Urinary bladder (tissue), 4 donors: Measurements from ENCODE around the gene MUL1. TPM values are rescaled to one million over a fixed set of nuclear protein-coding genes. Genes with fewer than 3 reads are reported as not detected.

Experiments
- DNase-seq: peaks from one replicate; pipeline ENCODE4 v3.0.0-alpha.2; 2015; ENCODE audit errors: extremely low spot score
- H3K27ac ChIP-seq: one replicate; pipeline ENCODE4 v1.5.1; 2013; ENCODE audit warnings: low read depth, mild to moderate bottlenecking, moderate library complexity
- H3K36me3 ChIP-seq: one replicate; pipeline ENCODE4 v1.6.1; 2013; ENCODE audit warnings: mild to moderate bottlenecking, moderate library complexity; ENCODE audit not compliant: insufficient read depth
- H3K4me1 ChIP-seq: one replicate; pipeline ENCODE4 v1.6.1; 2013; ENCODE audit warnings: mild to moderate bottlenecking, moderate library complexity; ENCODE audit not compliant: insufficient read depth
- H3K4me3 ChIP-seq: one replicate; pipeline ENCODE4 v1.5.1; 2013; ENCODE audit warnings: low read depth, low read length
- WGBS: extraction: QIAGEN DNeasy Blood & Tissue Kit; methylation state at CpG from one replicate; pipeline ENCODE4 v1.1.7; 2013; 5-methylcytosine and 5-hydroxymethylcytosine counted together
- polyA plus RNA-seq: library from polyadenylated mRNA; stranded (reverse); fragments of 200-250 nt; gene quantifications from one replicate; pipeline ENCODE4 v1.2.3, GENCODE V29; 2013
- total RNA-seq: library from RNA; depleted of rRNA; stranded (reverse); fragments of >200 nt; gene quantifications from one replicate; pipeline ENCODE4 v1.2.3, GENCODE V29; 2014
- donor health status: healthy with polysubstance abuse.
- donor health status: healthy.

Gene MUL1
- total and polyA plus RNA-seq, 2 donors: 13.9 to 36.5 TPM

DNA sequence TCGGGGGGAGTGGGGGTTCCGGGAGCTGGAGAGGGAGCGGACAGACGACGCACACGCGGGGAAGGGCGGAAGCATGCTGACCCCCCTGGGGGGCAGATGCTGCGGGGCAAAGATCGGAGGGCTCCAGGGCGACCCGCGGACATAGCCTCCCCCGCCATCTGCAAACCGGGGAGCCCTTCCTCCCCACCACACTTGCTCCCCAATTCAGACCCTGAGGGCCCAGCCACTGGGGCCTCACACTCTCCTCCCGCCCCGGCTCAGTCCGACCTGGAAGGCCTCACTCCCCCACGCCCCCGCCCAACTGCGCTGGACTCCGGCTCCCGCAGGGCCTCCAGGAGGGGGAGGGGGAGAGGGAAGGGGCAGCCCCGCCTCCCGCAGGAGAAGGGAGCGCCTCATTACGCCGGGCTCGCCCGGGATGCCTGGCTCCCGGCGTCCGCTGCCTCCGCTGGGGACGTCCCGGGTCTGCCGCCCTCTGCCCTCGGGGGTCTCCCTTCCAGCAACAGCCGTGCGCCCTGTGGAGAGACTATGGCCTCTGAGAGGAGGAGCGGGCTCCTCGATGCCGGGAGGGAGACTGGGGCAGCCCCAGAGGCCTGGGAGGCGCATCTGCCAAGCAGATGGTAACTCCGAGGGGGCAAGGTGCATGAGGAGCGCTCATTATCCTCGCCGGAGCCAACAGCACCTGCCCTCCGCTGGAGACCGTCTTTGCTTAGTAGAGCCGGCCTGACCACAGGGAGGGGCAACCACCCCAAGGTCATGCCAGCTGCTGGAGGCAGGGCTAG, 21.3 kb downstream of the MUL1 start:
- WGBS: 2% methylated on average over 51 of the region's 51 CpGs
- H3K4me3 ChIP-seq: peak overlapping the region; percentile 73
- no peaks in the 10 kb centered on the region for H3K36me3 ChIP-seq
- DNase-seq: no peak
- H3K4me1 ChIP-seq: peaks cover 2% of the 10 kb centered on the region
- H3K27ac ChIP-seq: no peak overlapping the region

DNA sequence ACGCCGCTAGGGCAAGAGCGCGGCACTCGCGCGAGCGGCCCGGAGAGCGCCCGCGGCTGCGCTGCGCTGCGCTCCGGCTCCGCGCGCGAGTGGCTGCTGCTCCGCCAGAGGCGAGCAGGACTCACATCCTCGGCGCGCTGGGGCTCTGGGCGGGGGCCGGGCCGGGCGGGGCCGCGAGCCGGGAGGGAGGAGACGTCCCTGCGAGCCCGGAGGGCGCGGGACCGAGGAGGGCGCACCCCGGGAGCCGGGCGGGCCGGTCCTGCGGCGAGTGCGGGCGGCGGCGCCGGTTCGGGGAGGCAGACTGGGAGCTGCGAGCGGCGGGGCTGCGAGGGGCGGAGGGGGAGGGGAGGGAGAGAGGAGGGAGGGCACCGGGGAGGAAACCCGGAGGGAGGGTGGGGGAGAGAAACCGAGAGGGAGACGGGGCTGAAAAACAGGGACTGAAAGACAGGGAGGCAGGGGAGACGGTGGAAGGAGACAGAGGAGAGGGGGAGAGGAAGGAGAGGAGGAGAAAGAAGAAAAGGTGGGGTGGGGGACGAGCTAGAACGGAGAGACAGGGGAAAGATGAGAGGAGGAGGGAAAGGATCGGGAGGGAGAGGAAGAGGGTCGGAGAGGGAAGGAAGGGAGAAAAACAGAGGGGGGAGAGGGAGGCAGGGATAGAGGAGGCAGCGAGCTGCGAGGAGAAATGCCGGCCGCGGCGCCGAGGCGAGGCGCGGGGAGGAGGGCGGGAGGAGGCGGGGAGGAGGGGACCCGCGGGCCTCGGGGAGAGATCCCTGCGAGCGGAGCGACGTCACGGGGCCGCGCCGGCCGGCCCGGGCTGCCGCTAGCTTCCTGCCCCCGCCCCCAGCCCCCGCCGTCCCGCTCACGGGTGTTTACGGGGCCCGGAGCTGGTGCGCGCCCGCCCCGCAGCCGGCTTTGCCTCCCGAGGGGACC, 22.2 kb downstream of the MUL1 start, which contains the start of gene CAMK2N1:
CAMK2N1 (minus strand) TSS at position 684 of the 930 bp plus-strand sequence. CDS start 831 bp downstream, outside the sequence.
- Histone ChIP-seq H3K36me3 (no peaks in the 10 kb centered on the region), H3K4me3 (peak within 1 kb of the TSS; percentile 73), H3K4me1 (peaks cover 2% of the 10 kb centered on the region), H3K27ac (peak within 1 kb of the TSS; percentile 82)
- DNase-seq: no peak
- WGBS: 1% methylated on average over 101 of the region's 104 CpGs

DNA sequence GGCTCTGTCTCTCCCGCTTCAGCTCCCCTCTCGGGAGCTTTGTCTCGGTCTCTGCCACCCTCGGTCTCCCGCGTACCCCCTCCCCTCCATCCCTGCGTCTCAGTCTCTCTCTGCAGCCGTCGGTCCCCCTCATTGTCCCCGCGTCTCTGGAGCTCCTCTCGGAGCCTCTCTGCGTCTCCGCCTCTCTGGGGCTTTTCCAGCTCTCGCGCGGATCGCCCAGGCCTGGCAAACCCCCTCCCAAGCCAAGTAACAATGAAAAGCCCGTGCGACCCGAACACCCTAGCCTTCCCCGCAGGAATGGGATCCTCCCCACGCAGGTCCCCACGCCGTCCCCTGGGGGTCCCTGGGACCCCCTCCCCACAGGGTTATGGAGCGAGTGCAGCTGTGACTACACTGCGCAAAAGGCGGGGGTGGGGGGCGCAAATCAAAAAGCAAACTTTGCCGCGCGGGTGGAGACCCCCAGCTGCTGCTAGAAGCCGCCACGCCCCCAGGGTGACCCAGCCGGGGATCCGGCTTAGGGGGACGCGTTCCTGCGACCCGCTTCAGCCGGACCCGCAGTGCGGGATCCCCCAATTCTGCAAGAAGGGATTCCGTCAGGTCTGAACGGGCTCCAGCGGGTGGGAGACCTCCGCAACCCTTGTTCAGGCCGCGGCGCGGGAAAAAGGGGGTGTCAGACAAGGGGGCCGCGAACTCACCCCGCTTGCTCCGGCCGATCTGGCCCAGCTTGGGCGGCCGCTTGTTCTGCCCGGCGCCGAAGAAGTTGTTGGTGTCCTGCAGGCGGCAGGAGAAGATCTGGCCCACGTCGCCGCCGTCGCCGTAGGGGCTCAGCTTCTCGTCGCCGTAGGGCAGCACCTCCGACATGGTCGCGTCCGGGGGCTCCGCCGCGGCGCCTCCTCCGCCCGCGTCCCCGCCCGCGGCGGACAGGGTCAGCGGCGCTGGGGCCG, 23.2 kb downstream of the MUL1 start:
- Histone ChIP-seq H3K4me1 (peaks cover 2% of the 10 kb centered on the region), H3K4me3 (peak overlapping the region; percentile 73), H3K27ac (no peak overlapping the region), H3K36me3 (no peaks in the 10 kb centered on the region)
- 1% methylated on average over 89 of the region's 89 CpGs for WGBS
- DNase-seq: no peak

DNA sequence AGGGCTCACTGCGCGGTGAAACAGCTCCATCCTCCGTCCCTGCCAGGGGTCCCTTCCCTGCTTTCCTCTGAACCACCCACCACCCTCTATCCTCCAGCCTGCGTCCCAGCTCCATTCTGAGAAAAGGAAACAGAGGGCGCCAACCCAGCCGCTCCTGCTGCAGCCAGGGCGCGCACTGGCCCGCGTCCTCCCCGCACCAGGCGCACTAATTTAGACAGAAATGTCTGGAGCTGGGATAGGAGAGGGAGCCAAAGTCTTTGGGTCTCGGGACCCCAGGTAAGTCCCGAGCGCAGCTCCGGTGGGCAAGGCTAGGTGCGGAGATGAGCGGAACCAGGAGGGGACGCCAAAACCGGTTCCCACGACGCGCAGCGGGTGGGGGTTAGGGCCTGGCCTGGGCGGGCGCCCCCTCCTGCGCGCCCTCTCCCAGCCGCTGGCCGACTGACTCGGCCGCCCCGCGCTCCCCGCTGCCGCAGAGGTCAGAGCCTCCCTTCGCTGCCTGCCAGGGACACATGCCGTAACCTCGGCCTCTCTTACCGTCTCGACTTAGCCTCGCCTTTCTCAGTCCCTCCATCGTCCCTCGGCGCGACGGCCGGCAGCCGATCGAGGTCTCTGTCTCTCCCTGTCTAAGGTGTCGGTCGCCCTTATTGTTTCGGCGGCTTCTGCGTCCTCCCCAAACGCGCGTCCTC, 24.0 kb downstream of the MUL1 start:
- Histone ChIP-seq H3K4me1 (peaks cover 2% of the 10 kb centered on the region), H3K36me3 (no peaks in the 10 kb centered on the region), H3K27ac (no peak overlapping the region), H3K4me3 (peak overlapping the region; percentile 73)
- no peak for DNase-seq
- WGBS: 3% methylated on average over 58 of the region's 58 CpGs

DNA sequence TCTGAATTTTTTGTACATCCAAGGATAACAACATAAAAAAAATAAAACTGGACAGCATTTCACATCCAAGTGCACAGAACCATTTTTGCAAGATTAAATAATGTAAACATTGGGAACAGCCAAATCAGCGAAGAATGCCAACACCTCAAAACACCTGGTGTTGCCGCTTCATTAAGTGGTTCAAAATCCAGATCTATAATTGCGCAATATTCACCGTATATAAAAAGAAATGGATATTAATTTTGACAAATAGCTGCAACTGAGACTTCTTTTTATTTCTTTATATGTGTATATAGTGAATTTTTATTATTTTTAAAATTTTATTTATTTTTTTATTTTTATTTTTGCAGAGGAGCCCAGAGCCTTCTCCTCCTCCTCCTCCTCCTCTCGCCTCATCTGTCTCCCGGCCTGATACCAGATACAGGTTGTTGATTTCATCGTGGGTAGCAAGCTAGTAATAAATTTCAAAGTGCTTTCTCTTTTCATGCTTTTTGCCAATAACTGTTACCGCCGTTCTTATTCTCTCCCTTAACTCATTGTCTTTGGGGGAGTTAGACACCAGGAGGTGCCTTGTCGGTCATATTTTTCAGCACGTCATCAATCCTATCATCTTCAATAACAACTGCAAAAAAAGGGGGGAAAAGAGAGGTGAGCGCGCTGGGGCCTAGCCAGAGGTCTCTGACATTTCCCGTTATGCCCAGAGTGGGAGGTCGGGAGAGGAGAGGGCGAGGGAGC, 24.7 kb downstream of the MUL1 start:
- 53% methylated on average over 16 of the region's 16 CpGs for WGBS
- H3K27ac ChIP-seq: no peak overlapping the region
- H3K4me1 ChIP-seq: peaks cover 2% of the 10 kb centered on the region
- no peak for DNase-seq
- H3K36me3 ChIP-seq: no peaks in the 10 kb centered on the region
- peak overlapping the region; percentile 73 for H3K4me3 ChIP-seq

DNA sequence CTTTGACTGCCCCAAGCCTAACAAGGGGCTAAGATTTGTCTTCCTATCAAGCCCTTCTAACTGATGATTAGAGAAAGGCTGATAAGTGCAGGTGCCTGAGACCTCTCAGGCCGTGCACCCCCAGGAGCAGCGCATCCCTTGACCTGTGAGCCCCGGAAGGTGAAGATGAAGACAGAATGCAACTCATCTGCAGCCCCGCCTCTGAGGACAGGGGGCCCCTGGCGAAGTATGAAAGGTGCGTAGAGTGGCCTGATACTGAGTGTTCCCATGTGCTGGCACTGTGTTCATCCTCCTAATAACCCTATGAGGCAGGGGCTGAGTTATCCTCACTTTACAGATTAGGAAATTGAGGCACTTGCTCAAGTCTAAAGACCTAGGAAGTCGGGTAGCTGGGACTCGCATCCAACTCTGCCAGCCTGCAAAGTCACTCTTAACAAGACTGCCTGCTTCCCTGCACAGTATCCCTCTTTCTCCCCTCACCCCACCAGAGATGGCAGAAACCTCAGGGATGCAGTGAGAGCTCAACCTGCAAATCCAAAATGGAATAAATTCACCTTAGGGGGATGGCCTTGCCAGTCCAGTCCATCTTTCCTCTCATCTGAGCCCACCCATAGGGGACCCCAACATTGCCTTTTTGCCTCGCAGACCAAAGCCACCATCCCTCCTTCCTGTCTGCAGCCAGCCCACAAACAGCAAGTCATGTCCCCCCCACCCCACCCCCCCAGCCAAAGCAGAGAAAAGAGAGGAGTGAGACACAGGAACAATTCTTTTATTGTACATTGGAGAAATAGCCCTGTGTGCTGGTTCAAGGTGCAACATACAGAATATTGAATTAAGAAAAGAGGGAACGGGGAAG, 26.1 kb downstream of the MUL1 start:
- no peak for DNase-seq
- 80% methylated on average over 10 of the region's 10 CpGs for WGBS
- no peaks in the 10 kb centered on the region for H3K36me3 ChIP-seq
- H3K4me3 ChIP-seq: no peak overlapping the region
- peaks cover 2% of the 10 kb centered on the region for H3K4me1 ChIP-seq
- no peak overlapping the region for H3K27ac ChIP-seq

DNA sequence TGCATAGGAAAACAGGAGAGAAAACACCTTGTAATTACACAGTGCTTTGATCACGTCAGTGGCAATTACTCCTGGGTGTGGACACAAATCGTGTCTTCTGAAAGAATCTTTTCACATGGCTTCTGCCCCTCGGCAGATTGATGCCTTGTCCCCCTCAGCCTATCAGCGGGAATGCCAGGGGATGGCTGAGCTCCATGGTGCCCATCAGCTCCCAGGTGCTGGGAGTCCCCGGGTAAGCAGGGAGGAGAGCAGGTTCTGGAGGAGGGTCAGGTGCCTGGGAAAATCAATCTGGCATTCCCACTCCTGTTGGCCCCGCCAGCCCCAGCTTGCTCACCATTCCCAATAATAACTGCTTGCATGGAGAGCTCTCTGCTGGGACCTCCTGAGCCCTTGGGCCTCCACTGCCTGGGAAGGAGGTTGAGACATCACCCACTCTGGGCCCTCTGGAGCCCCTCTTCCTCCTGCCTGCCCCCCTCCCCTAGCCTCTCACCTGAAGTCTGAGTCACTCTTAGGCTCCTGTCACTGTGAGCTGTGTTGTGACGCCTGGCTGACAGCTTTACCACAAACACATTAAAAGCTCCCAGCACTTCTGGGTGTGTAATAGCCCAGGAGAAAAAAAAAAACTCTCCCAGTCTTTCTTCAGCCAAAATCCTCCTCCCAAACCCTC, 26.9 kb downstream of the MUL1 start:
- Histone ChIP-seq H3K27ac (no peak overlapping the region), H3K4me1 (peaks cover 2% of the 10 kb centered on the region), H3K36me3 (no peaks in the 10 kb centered on the region), H3K4me3 (no peak overlapping the region)
- no peak for DNase-seq
- 71% methylated on average over 7 of the region's 7 CpGs for WGBS

DNA sequence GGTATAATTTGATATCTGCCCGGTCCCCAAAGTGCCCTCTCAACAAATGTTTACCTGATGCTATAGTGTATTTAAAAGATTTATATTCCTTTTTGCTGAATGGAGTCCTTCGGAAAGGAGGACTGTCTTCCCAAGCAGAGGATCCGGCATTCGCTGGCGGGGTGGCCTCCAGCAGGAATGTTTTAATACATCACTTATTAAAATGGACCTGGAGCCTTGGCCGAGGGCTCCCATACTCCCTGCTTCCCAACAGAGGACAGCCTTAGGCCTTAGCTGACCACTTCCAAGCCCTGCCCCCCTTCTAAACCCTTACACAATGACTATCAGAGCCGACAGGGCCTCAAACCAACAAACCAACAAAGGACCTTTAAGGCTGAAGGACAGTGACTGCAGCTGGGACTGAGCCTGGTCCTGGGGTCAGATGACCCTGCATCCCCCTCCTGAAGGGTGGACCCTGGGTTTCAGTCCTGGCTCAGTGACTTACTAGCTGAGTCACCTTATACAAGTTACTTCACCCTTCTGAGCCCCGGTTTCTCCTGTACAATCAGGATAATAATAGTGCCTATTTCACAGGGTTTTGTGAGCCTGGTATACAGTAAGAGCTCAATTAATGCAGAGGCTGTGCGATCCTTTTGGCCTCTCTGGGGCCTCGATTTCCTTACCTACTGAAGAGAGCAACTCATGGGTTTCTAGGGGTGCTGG, 27.6 kb downstream of the MUL1 start:
- no peak for DNase-seq
- no peak overlapping the region for H3K27ac ChIP-seq
- WGBS: 83% methylated on average over 10 of the region's 10 CpGs
- H3K4me1 ChIP-seq: peaks cover 2% of the 10 kb centered on the region
- no peaks in the 10 kb centered on the region for H3K36me3 ChIP-seq
- H3K4me3 ChIP-seq: no peak overlapping the region

DNA sequence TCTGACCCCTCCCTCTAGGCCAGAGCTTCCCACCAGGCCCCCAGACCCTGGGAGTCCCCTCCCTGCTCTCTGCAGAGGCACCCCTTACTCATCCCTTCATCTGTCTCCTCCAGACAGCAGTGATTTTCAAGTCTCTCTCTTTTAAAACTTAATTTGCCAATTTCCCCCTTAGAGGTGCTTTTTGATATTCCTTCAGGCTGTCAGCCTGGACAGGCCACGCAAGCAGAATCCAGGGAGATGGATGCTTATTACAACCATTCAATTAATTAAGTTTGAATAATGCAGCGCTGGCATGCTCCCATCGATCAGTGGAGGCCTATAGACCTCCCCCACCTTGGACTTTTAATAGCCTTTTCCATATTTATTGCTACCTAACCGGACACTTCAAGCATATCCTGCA, 28.1 kb downstream of the MUL1 start:
- H3K4me1 ChIP-seq: no peaks in the 10 kb centered on the region
- WGBS: 90% methylated on average over 4 of the region's 4 CpGs
- no peak for DNase-seq

DNA sequence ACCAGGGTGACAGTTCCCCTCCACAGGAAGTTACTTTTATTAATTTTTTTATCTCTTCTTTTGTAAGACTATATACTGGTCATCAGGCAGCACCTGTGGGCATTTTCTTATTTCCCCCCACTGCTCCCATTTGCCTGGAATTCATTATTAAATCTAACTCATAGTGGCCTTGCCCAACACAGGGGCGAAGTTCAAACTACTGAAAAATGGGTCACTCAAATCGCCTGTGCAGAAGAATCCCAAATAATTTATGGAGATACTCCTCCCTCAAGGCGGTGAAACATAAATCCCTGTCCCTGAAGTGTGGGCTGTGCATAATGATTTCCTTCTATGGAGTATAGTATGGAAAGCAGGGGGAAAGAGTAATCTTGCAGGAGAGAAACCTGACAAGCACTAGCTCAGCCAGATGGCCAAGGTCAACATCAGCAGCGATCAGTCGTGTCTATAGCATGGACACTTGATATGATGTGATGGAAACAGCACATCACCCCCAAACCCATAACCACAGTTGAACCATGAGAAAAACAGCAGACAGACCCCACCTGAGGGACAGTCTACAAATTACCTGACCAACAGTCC, 29.8 kb downstream of the MUL1 start:
- no peak overlapping the region for H3K27ac ChIP-seq
- 54% methylated on average over 5 of the region's 5 CpGs for WGBS
- no peaks in the 10 kb centered on the region for H3K4me1 ChIP-seq

More for the DNA sequence above, 28.1 kb downstream of the MUL1 start:
- H3K4me3 ChIP-seq: no peak overlapping the region
- H3K36me3 ChIP-seq: no peaks in the 10 kb centered on the region
- H3K27ac ChIP-seq: no peak overlapping the region

More for the DNA sequence above, 29.8 kb downstream of the MUL1 start:
- no peaks in the 10 kb centered on the region for H3K36me3 ChIP-seq
- H3K4me3 ChIP-seq: no peak overlapping the region
- DNase-seq: no peak
